Measurements from ENCODE around the gene CRBN.

CRBN gene

GRCh38 chr3:3177861-3178497 lies 1.5 kb downstream of the CRBN start:
- peak overlapping the region; percentile 85 for H3K4me3 ChIP-seq (ENCODE audit: insufficient read depth, low read depth, low read length, poor library complexity, severe bottlenecking)
- no peak for DNase-seq
- peak overlapping the region; percentile 89 for H3K27ac ChIP-seq (ENCODE audit: insufficient read depth, low read length, poor library complexity, severe bottlenecking)

DNA sequence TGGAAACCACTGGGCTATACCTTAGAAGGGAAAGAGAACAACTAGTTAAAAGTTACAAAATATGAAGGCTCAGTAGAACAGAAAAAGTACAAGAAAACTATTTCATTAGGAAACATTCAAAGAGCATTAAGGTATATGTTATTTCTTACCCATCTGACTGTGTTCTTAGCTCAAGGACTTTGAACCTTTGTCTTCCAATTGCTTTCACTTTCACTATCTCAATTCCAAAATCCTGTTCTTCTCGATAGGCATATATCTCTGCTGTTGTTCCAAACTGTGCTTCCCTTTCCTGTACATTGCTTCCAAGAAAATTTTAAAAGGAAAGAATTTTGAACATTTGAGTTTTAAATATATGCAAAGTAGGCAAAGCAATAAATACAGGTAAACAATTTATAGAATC lies 6.9 kb downstream of the CRBN start:
- H3K9me3 ChIP-seq (ENCODE audit: control insufficient read depth, low read length) = no peaks in the 10 kb centered on the region
- peaks cover 29% of the 10 kb centered on the region for H3K36me3 ChIP-seq (ENCODE audit: control insufficient read depth, insufficient read depth, low read length)
- peaks cover 69% of the 10 kb centered on the region for H3K4me1 ChIP-seq (ENCODE audit: control insufficient read depth, insufficient read depth, low read length, poor library complexity, severe bottlenecking)
- peak overlapping the region; percentile 37 for H3K4me3 ChIP-seq (ENCODE audit: insufficient read depth, low read depth, low read length, poor library complexity, severe bottlenecking)
- no peaks in the 10 kb centered on the region for H3K27me3 ChIP-seq (replicated peaks; ENCODE audit: control insufficient read depth, insufficient read depth, low read length, poor library complexity, severe bottlenecking)
- no peak for DNase-seq
- H3K27ac ChIP-seq (ENCODE audit: insufficient read depth, low read length, poor library complexity, severe bottlenecking) = peak overlapping the region; percentile 75

More at GRCh38 chr3:3177861-3178497, 1.5 kb downstream of the CRBN start:
- Histone ChIP-seq H3K4me1 (ENCODE audit: control insufficient read depth, insufficient read depth, low read length, poor library complexity, severe bottlenecking) (peaks cover 53% of the 10 kb centered on the region), H3K9me3 (ENCODE audit: control insufficient read depth, low read length) (no peaks in the 10 kb centered on the region), H3K36me3 (ENCODE audit: control insufficient read depth, insufficient read depth, low read length) (peaks cover 3% of the 10 kb centered on the region), H3K27me3 (replicated peaks; ENCODE audit: control insufficient read depth, insufficient read depth, low read length, poor library complexity, severe bottlenecking) (no peaks in the 10 kb centered on the region)

DNA sequence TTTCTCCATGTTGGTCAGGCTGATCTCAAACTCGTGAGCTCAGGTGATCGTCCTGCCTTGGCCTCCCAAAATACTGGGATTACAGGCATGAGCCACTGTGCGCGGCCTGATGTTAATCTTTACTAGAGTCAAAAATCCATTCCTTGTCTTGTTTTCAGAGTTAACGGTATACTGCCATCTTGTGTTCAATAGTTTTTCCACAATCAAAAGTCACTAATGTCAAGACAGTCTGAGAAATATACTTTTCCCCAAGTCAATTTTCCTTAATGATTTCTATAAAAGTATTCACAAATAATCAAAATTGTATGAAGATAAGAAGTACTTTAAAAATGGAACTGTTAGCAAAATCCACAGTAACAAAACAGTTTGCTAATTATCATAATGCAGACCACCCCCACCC lies 8.5 kb downstream of the CRBN start:
- H3K4me1 ChIP-seq (ENCODE audit: control insufficient read depth, insufficient read depth, low read length, poor library complexity, severe bottlenecking) = peaks cover 55% of the 10 kb centered on the region
- no peak for DNase-seq
- H3K27me3 ChIP-seq (replicated peaks; ENCODE audit: control insufficient read depth, insufficient read depth, low read length, poor library complexity, severe bottlenecking) = no peaks in the 10 kb centered on the region
- no peaks in the 10 kb centered on the region for H3K9me3 ChIP-seq (ENCODE audit: control insufficient read depth, low read length)
- H3K4me3 ChIP-seq (ENCODE audit: insufficient read depth, low read depth, low read length, poor library complexity, severe bottlenecking) = no peak overlapping the region
- H3K27ac ChIP-seq (ENCODE audit: insufficient read depth, low read length, poor library complexity, severe bottlenecking) = peak overlapping the region; percentile 75
- H3K36me3 ChIP-seq (ENCODE audit: control insufficient read depth, insufficient read depth, low read length) = peaks cover 43% of the 10 kb centered on the region

GRCh38 chr3:3165650-3166049 lies 13.8 kb downstream of the CRBN start:
- Histone ChIP-seq H3K9me3 (ENCODE audit: control insufficient read depth, low read length) (no peaks in the 10 kb centered on the region), H3K4me1 (ENCODE audit: control insufficient read depth, insufficient read depth, low read length, poor library complexity, severe bottlenecking) (peaks cover 3% of the 10 kb centered on the region), H3K36me3 (ENCODE audit: control insufficient read depth, insufficient read depth, low read length) (peaks cover 64% of the 10 kb centered on the region), H3K4me3 (ENCODE audit: insufficient read depth, low read depth, low read length, poor library complexity, severe bottlenecking) (no peak overlapping the region), H3K27ac (ENCODE audit: insufficient read depth, low read length, poor library complexity, severe bottlenecking) (no peak overlapping the region), H3K27me3 (replicated peaks; ENCODE audit: control insufficient read depth, insufficient read depth, low read length, poor library complexity, severe bottlenecking) (no peaks in the 10 kb centered on the region)
- no peak for DNase-seq

- Histone ChIP-seq H3K36me3 (ENCODE audit: control insufficient read depth, insufficient read depth, low read length) (peaks cover 64% of the 10 kb centered on the region), H3K9me3 (ENCODE audit: control insufficient read depth, low read length) (no peaks in the 10 kb centered on the region), H3K4me3 (ENCODE audit: insufficient read depth, low read depth, low read length, poor library complexity, severe bottlenecking) (no peak overlapping the region), H3K4me1 (ENCODE audit: control insufficient read depth, insufficient read depth, low read length, poor library complexity, severe bottlenecking) (no peaks in the 10 kb centered on the region), H3K27me3 (replicated peaks; ENCODE audit: control insufficient read depth, insufficient read depth, low read length, poor library complexity, severe bottlenecking) (no peaks in the 10 kb centered on the region), H3K27ac (ENCODE audit: insufficient read depth, low read length, poor library complexity, severe bottlenecking) (no peak overlapping the region)
- no peak for DNase-seq
Observed at GRCh38 chr3:3165241-3165640, 14.2 kb downstream of the CRBN start.

DNA sequence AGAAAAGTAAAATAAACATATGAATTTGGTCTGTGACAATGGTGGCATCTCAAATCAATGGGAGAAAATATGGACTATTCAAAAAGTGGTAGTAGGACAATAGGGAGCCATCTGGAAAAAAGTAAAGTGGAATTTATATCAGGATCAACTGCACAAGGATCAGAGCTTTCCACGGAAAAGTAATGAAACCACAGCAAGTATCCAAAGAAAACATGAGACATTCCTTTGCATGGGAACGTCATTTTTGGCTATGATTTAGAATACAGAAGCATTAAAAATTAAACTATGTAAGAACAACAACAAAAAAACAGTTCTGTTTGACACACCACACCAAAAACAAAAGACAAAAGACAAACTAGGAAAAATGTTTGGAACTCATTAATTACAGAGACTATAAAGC lies 18.7 kb downstream of the CRBN start:
- H3K9me3 ChIP-seq (ENCODE audit: control insufficient read depth, low read length) = no peaks in the 10 kb centered on the region
- H3K27ac ChIP-seq (ENCODE audit: insufficient read depth, low read length, poor library complexity, severe bottlenecking) = no peak overlapping the region
- no peaks in the 10 kb centered on the region for H3K27me3 ChIP-seq (replicated peaks; ENCODE audit: control insufficient read depth, insufficient read depth, low read length, poor library complexity, severe bottlenecking)
- peaks cover 67% of the 10 kb centered on the region for H3K36me3 ChIP-seq (ENCODE audit: control insufficient read depth, insufficient read depth, low read length)
- no peak overlapping the region for H3K4me3 ChIP-seq (ENCODE audit: insufficient read depth, low read depth, low read length, poor library complexity, severe bottlenecking)
- DNase-seq = no peak
- H3K4me1 ChIP-seq (ENCODE audit: control insufficient read depth, insufficient read depth, low read length, poor library complexity, severe bottlenecking) = no peaks in the 10 kb centered on the region

GRCh38 chr3:3157484-3157883 lies 22.0 kb downstream of the CRBN start:
- Histone ChIP-seq H3K27ac (ENCODE audit: insufficient read depth, low read length, poor library complexity, severe bottlenecking) (no peak overlapping the region), H3K36me3 (ENCODE audit: control insufficient read depth, insufficient read depth, low read length) (peaks cover 64% of the 10 kb centered on the region), H3K9me3 (ENCODE audit: control insufficient read depth, low read length) (no peaks in the 10 kb centered on the region), H3K4me1 (ENCODE audit: control insufficient read depth, insufficient read depth, low read length, poor library complexity, severe bottlenecking) (no peaks in the 10 kb centered on the region), H3K27me3 (replicated peaks; ENCODE audit: control insufficient read depth, insufficient read depth, low read length, poor library complexity, severe bottlenecking) (no peaks in the 10 kb centered on the region), H3K4me3 (ENCODE audit: insufficient read depth, low read depth, low read length, poor library complexity, severe bottlenecking) (no peak overlapping the region)
- DNase-seq = no peak

DNA sequence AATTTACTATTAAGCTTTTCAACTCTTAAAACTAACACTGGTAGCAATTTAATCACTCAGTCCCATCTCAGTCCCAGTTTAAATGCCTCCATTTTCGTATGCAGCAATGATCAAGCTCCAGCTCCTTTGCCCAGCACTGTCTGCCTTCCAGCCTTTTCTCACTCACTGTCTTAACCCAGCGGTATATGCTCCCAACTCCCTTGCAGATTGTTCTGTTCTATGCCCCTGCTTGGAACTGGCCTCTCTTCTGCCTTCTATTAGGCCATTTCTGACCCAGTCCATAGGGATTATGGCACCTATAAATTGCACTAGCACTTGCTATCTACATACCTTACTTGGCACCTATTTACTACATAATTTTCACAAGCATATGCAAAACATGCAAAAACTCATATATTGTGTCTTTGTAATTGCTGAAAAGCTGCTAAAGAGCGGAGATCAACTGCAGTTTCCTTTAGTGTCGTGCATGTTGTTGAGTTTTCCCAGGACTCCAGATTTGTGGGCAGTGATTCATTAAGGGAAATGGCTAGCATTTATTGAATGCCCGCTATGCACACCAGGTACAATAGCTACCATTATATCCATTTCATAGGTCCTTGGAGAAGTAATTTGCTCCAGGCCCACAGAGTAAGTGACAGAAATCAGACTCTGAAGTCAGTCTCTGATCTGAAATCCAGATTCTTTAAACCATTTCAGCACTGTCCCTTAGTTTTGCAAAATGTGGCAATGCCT lies 24.4 kb downstream of the CRBN start:
- Histone ChIP-seq H3K4me3 (ENCODE audit: insufficient read depth, low read depth, low read length, poor library complexity, severe bottlenecking) (no peak overlapping the region), H3K9me3 (ENCODE audit: control insufficient read depth, low read length) (no peaks in the 10 kb centered on the region), H3K4me1 (ENCODE audit: control insufficient read depth, insufficient read depth, low read length, poor library complexity, severe bottlenecking) (no peaks in the 10 kb centered on the region), H3K27ac (ENCODE audit: insufficient read depth, low read length, poor library complexity, severe bottlenecking) (no peak overlapping the region), H3K27me3 (replicated peaks; ENCODE audit: control insufficient read depth, insufficient read depth, low read length, poor library complexity, severe bottlenecking) (no peaks in the 10 kb centered on the region), H3K36me3 (ENCODE audit: control insufficient read depth, insufficient read depth, low read length) (peaks cover 65% of the 10 kb centered on the region)
- DNase-seq = no peak

GRCh38 chr3:3151513-3151912 lies 28.0 kb downstream of the CRBN start:
- peaks cover 71% of the 10 kb centered on the region for H3K36me3 ChIP-seq (ENCODE audit: control insufficient read depth, insufficient read depth, low read length)

GRCh38 chr3:3149560-3149959 lies 29.9 kb downstream of the CRBN start:
- no peaks in the 10 kb centered on the region for H3K9me3 ChIP-seq (ENCODE audit: control insufficient read depth, low read length)
- no peaks in the 10 kb centered on the region for H3K27me3 ChIP-seq (replicated peaks; ENCODE audit: control insufficient read depth, insufficient read depth, low read length, poor library complexity, severe bottlenecking)
- DNase-seq = no peak
- no peaks in the 10 kb centered on the region for H3K4me1 ChIP-seq (ENCODE audit: control insufficient read depth, insufficient read depth, low read length, poor library complexity, severe bottlenecking)
- peak overlapping the region; percentile 35 for H3K27ac ChIP-seq (ENCODE audit: insufficient read depth, low read length, poor library complexity, severe bottlenecking)
- peaks cover 78% of the 10 kb centered on the region for H3K36me3 ChIP-seq (ENCODE audit: control insufficient read depth, insufficient read depth, low read length)
- no peak overlapping the region for H3K4me3 ChIP-seq (ENCODE audit: insufficient read depth, low read depth, low read length, poor library complexity, severe bottlenecking)

More at GRCh38 chr3:3151513-3151912, 28.0 kb downstream of the CRBN start:
- no peak overlapping the region for H3K4me3 ChIP-seq (ENCODE audit: insufficient read depth, low read depth, low read length, poor library complexity, severe bottlenecking)
- H3K27ac ChIP-seq (ENCODE audit: insufficient read depth, low read length, poor library complexity, severe bottlenecking) = no peak overlapping the region
- no peaks in the 10 kb centered on the region for H3K9me3 ChIP-seq (ENCODE audit: control insufficient read depth, low read length)
- no peaks in the 10 kb centered on the region for H3K27me3 ChIP-seq (replicated peaks; ENCODE audit: control insufficient read depth, insufficient read depth, low read length, poor library complexity, severe bottlenecking)
- no peak for DNase-seq
- H3K4me1 ChIP-seq (ENCODE audit: control insufficient read depth, insufficient read depth, low read length, poor library complexity, severe bottlenecking) = no peaks in the 10 kb centered on the region

Measured in effector memory CD4-positive, alpha-beta T cell (primary cell).